ENCODE results near the gene LDLRAD4.

DNA sequence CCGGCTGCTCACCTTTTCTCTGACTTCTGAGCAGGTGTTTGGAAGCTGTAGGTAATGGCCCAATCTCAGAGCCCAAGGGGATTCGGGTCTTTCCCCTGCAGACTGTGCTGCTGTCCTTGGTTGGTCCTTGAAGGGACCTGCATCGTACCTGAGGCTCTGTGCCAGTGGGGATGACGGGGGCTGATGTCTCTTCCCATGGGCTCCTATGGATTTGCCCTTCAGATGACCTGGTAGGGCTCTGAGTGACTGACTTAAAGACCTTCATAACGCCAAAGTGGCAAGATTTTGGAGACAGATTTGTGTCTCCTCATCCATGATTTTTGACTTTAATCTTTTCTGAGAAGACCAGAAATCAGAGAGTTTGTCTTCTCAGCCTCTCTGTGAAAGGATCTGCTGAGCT is 341.7 kb downstream of the LDLRAD4 start:
- TF ChIP-seq, protein P1, sequence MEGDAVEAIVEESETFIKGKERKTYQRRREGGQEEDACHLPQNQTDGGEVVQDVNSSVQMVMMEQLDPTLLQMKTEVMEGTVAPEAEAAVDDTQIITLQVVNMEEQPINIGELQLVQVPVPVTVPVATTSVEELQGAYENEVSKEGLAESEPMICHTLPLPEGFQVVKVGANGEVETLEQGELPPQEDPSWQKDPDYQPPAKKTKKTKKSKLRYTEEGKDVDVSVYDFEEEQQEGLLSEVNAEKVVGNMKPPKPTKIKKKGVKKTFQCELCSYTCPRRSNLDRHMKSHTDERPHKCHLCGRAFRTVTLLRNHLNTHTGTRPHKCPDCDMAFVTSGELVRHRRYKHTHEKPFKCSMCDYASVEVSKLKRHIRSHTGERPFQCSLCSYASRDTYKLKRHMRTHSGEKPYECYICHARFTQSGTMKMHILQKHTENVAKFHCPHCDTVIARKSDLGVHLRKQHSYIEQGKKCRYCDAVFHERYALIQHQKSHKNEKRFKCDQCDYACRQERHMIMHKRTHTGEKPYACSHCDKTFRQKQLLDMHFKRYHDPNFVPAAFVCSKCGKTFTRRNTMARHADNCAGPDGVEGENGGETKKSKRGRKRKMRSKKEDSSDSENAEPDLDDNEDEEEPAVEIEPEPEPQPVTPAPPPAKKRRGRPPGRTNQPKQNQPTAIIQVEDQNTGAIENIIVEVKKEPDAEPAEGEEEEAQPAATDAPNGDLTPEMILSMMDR (IDR thresholded peaks at IDR 0.05), result no peak
- TF ChIP-seq EP300 (IDR thresholded peaks at IDR 0.05), result no peak

Data from tibial nerve (tissue), 4 donors.